ENCODE measurements around the gene CYTIP. TPM values are rescaled to one million over a fixed set of nuclear protein-coding genes. Genes with fewer than 3 reads are reported as not detected.

CYTIP gene
- total and polyA plus RNA-seq, 9 of the 15 experiments (the other 6 are each of a cell fraction or from before 2014, with no cell fraction given): 0.03 to 0.35 (median 0.26) TPM; not detected in 1

DNA sequence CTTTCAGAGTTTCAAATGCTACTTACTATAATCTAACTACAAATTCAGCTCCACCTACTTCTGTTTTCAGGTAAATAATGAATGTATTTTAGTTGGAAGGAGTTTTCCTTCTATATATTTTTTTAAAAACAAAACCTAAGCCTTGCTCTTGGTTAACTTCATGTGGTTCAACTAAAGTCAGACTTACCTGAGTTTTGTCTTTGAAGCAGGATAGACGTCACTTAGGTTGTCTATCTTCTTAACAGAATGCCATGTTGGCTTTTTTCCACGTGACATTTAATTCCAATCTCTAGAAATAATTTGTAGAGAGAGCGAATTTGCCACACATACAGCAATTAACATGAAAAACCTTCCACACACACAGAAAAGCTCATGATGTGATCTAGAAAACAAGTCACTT, 43.9 kb upstream of the CYTIP start (continued):
- TF ChIP-seq, protein P1, sequence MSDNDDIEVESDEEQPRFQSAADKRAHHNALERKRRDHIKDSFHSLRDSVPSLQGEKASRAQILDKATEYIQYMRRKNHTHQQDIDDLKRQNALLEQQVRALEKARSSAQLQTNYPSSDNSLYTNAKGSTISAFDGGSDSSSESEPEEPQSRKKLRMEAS (CRISPR knock-in tag; IDR thresholded peaks at IDR 0.05): no peak
- TF ChIP-seq NR2C1 (IDR thresholded peaks at IDR 0.05): no peak
- no peak for TF ChIP-seq NR2C1 (tag; IDR thresholded peaks at IDR 0.05)
- TF ChIP-seq ARID1B (IDR thresholded peaks at IDR 0.05): no peak
- TF ChIP-seq HIVEP1 (CRISPR knock-in tag; IDR thresholded peaks at IDR 0.05): no peak
- no peak for TF ChIP-seq CBFB (CRISPR knock-in tag; IDR thresholded peaks at IDR 0.05)
- TF ChIP-seq KLF6 (CRISPR knock-in tag; IDR thresholded peaks at IDR 0.05; ENCODE audit: borderline replicate concordance): no peak
- TF ChIP-seq, protein P2, sequence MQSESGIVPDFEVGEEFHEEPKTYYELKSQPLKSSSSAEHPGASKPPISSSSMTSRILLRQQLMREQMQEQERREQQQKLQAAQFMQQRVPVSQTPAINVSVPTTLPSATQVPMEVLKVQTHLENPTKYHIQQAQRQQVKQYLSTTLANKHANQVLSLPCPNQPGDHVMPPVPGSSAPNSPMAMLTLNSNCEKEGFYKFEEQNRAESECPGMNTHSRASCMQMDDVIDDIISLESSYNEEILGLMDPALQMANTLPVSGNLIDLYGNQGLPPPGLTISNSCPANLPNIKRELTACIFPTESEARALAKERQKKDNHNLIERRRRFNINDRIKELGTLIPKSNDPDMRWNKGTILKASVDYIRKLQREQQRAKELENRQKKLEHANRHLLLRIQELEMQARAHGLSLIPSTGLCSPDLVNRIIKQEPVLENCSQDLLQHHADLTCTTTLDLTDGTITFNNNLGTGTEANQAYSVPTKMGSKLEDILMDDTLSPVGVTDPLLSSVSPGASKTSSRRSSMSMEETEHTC (IDR thresholded peaks at IDR 0.05): no peak
- no peak for TF ChIP-seq PTRF (tag; IDR thresholded peaks at IDR 0.05)
- no peak for TF ChIP-seq THRAP3 (IDR thresholded peaks at IDR 0.05; ENCODE audit: borderline replicate concordance)
- TF ChIP-seq ZNF79 (CRISPR knock-in tag; IDR thresholded peaks at IDR 0.05; ENCODE audit: low read depth): no peak

DNA sequence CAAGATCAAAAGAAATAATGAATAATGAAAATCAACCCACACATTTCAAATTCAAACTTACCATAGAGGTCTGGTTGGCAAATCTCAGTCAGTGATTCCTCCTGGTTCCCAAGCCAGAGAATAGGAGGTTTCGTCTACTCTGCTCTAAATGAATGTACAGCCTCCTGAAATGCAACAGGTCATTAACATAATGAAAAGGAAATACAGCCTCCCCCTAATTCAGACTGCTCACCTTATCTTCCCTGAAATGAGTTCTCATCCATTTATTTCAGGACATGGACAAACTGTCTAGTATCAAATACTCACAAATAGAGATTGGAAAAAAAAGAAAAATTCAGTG, 43.4 kb upstream of the CYTIP start:
- H3K79me2 ChIP-seq (ENCODE audit: control insufficient read depth, insufficient read depth, low read length): no peaks in the 10 kb centered on the region
- H3K27me3 ChIP-seq (ENCODE audit: control insufficient read depth in 2 of 2, insufficient read depth in 2 of 2, low read length in 2 of 2): peaks cover 3 to 11% of the 10 kb centered on the region in 2 experiments; a peak in 3 of 5 replicates
- WGBS (ENCODE audit: insufficient coverage, low coverage, missing lambda C conversion rate): 6% methylated on average over 1 of the region's 1 CpG
- ATAC-seq (no peak), FAIRE-seq (no peak), DNase-seq (ENCODE audit: extremely low read depth in 1 of 4, low spot score in 3 of 4) (no peak)
- no TSS peak for BruUV-seq (replicated peaks)
- no peak overlapping the region for H3K9ac ChIP-seq (ENCODE audit: insufficient read depth in 1 of 2, low read depth in 2 of 2, low read length in 2 of 2)
- no peaks in the 10 kb centered on the region for H4K20me1 ChIP-seq (replicated peaks; ENCODE audit: control insufficient read depth, insufficient read depth, low read length)
- intact Hi-C loops (cut with micrococcal nuclease): no loop called here
- H3K36me3 ChIP-seq (ENCODE audit: control insufficient read depth, insufficient read depth, low read length): no peaks in the 10 kb centered on the region
- H3K27ac ChIP-seq (ENCODE audit: extremely low read depth, low read depth, low read length): no peak overlapping the region
- ChIA-PET POLR2A (no interaction called here), CTCF (ENCODE audit: low intra/inter-chr PET ratio) (no interaction called here)
- H2AFZ ChIP-seq (ENCODE audit: low read depth, low read length): no peak overlapping the region
- H3K4me1 ChIP-seq (replicated peaks in 1 of 2; ENCODE audit: control insufficient read depth in 2 of 2, insufficient read depth in 2 of 2, low read length in 2 of 2): no peaks in the 10 kb centered on the region
- in situ Hi-C loops (cut with MboI): loop anchor here (25.0 kb wide), 1 partner anchor 1250 kb away; no protein-coding TSS in a partner anchor
- no peak overlapping the region for H3K4me3 ChIP-seq
- TF ChIP-seq ZNF146 (CRISPR knock-in tag; IDR thresholded peaks at IDR 0.05; ENCODE audit: unreplicated experiment): no peak
- no peak for TF ChIP-seq ZNF3 (CRISPR knock-in tag; IDR thresholded peaks at IDR 0.05)
- H3K4me2 ChIP-seq (ENCODE audit: insufficient read depth, low read length): no peak overlapping the region
- H3K9me1 ChIP-seq (ENCODE audit: control insufficient read depth, insufficient read depth, low read length): no peaks in the 10 kb centered on the region
- no peaks in the 10 kb centered on the region for H3K9me3 ChIP-seq (replicated peaks; ENCODE audit: control insufficient read depth, insufficient read depth, low read depth, low read length)
